K562 (cell line): ENCODE data around the gene HADHB. TPM values are rescaled to one million over a fixed set of nuclear protein-coding genes. Genes with fewer than 3 reads are reported as not detected.

ENCODE experiments used
- CHD4 ChIP-seq: fragments of 200-600 bp; sonication (generic); IDR thresholded peaks from 3 replicates; pipeline ENCODE4 v1.6.1; 2012; ENCODE audit warnings: low read depth, mild to moderate bottlenecking, mixed read lengths, low read length, inconsistent platforms; ENCODE audit not compliant: insufficient read depth, insufficient replicate concordance, poor library complexity, severe bottlenecking
- DPF2 ChIP-seq: fragments of 450-650 bp; IDR thresholded peaks from 2 replicates; pipeline ENCODE4 v1.6.1; 2016
- ESRRB ChIP-seq: fragments of 250-450 bp; sonication (Bioruptor Pico); IDR thresholded peaks from 2 replicates; pipeline ENCODE4 v1.5.0; 2020; ENCODE audit warnings: mild to moderate bottlenecking, moderate library complexity, borderline replicate concordance
- HNRNPH1 ChIP-seq: fragments of 200-400 bp; formaldehyde crosslinking; optimal IDR thresholded peaks from 2 replicates; pipeline ENCODE3; 2017; ENCODE audit warnings: low read depth, mild to moderate bottlenecking, low read length, moderate library complexity
- MTA2 ChIP-seq: fragments of 450-650 bp; IDR thresholded peaks from 2 replicates; pipeline ENCODE4 v1.6.1; 2016; ENCODE audit warnings: low read depth
- NFIX ChIP-seq: fragments of 250-450 bp; sonication (Bioruptor Pico); IDR thresholded peaks from 2 replicates; pipeline ENCODE4 v1.4.0; 2020; ENCODE audit warnings: low read depth, mild to moderate bottlenecking, moderate library complexity
- NR4A1 ChIP-seq, 2 experiments: fragments of 250-450 bp in 1 of 2; fragments of 450-650 bp in 1 of 2; sonication (Bioruptor Pico) in 1 of 2; IDR thresholded peaks; 2 replicates each; pipeline versions ENCODE4 v1.4.0 to v1.6.1; 2016 to 2020; ENCODE audit warnings: mild to moderate bottlenecking in 2 of 2, missing compliant biosample characterization in 1 of 2, missing genetic modification characterization in 1 of 2, moderate library complexity in 1 of 2
- OTX1 ChIP-seq: fragments of 450-650 bp; formaldehyde crosslinking; IDR thresholded peaks from 2 replicates; pipeline ENCODE4 v1.4.0; 2022; ENCODE audit warnings: mild to moderate bottlenecking
- RBM25 ChIP-seq: fragments of 200-400 bp; formaldehyde crosslinking; IDR thresholded peaks from 2 replicates; pipeline ENCODE4 v1.6.1; 2018; ENCODE audit warnings: low read length, low read depth, moderate library complexity; ENCODE audit not compliant: severe bottlenecking
- THRAP3 ChIP-seq: fragments of 450-650 bp; IDR thresholded peaks from 2 replicates; pipeline ENCODE4 v1.6.1; 2016; ENCODE audit warnings: mild to moderate bottlenecking, inconsistent platforms, borderline replicate concordance
- TOE1 ChIP-seq, 2 experiments: fragments of 450-650 bp in 1 of 2; sonication (generic) in 1 of 2; formaldehyde crosslinking in 1 of 2; IDR thresholded peaks; 2 replicates each; pipeline versions ENCODE4 v1.7.1 to v1.8.0; 2016 to 2022; ENCODE audit warnings: borderline replicate concordance in 2 of 2, mild to moderate bottlenecking in 2 of 2, antibody characterized with exemption in 1 of 2, inconsistent platforms in 1 of 2, low read depth in 1 of 2, missing genetic modification reagents in 1 of 2, moderate library complexity in 1 of 2
- ZNF551 ChIP-seq: fragments of 250-450 bp; sonication (Bioruptor Pico); IDR thresholded peaks from 2 replicates; pipeline ENCODE4 v1.5.0; 2021; ENCODE audit warnings: mild to moderate bottlenecking, moderate library complexity
- ZNF586 ChIP-seq: fragments of 450-650 bp; formaldehyde crosslinking; conservative IDR thresholded peaks from 2 replicates; pipeline ENCODE4 v1.4.0; 2020; ENCODE audit warnings: mild to moderate bottlenecking, moderate library complexity
- ZNF668 ChIP-seq: fragments of 250-450 bp; sonication (Bioruptor Pico); IDR thresholded peaks from 2 replicates; pipeline ENCODE4 v1.8.0; 2022; ENCODE audit warnings: mild to moderate bottlenecking, inconsistent platforms
- polyA plus RNA-seq, 8 experiments: library from polyadenylated mRNA; depleted of rRNA in 4 of 8; stranded (reverse) in 5 of 8; unstranded in 3 of 8; fragments of >200 nt; fragmentation: Nextera tagmentation in 2 of 8; fragmentation: Illumina TruSeq in 1 of 8; extraction: Ambion mirVana in 2 of 8; extraction: Trizol in 1 of 8; gene quantifications; 2 replicates each; pipeline versions ENCODE4 v1.2.1 to v1.2.3, GENCODE V29; 2011 to 2014; ENCODE audit warnings: inconsistent platforms in 1 of 8, missing spikeins in 1 of 8
- total RNA-seq, 7 experiments: library from RNA; depleted of rRNA in 6 of 7; stranded (reverse); fragments of >200 nt in 6 of 7; fragmentation: Illumina TruSeq in 2 of 7; extraction: Trizol in 2 of 7; gene quantifications; 2 replicates each; pipeline versions ENCODE4 v1.2.1 to v1.2.3, GENCODE V29; 2011 to 2021; ENCODE audit warnings: low replicate concordance in 1 of 7
- TF ChIP-seq, protein P1 (sequence below): fragments of 250-450 bp; sonication (Bioruptor Pico); IDR thresholded peaks from 2 replicates; pipeline ENCODE4 v1.4.0; 2020; ENCODE audit warnings: mild to moderate bottlenecking, moderate library complexity
- TF ChIP-seq, protein P2 (sequence below): fragments of 450-650 bp; IDR thresholded peaks from 2 replicates; pipeline ENCODE4 v1.6.1; 2016; ENCODE audit warnings: antibody characterized with exemption
- TF ChIP-seq, protein P3 (sequence below): fragments of 250-450 bp; sonication (Bioruptor Pico); IDR thresholded peaks from 2 replicates; pipeline ENCODE4 v1.5.0; 2021
- TF ChIP-seq, protein P4 (sequence below): fragments of 450-650 bp; IDR thresholded peaks from 2 replicates; pipeline ENCODE4 v1.6.1; 2017; ENCODE audit warnings: mild to moderate bottlenecking, moderate library complexity

The HADHB gene
- total and polyA plus RNA-seq, 9 of the 15 experiments (the other 6 are each of a cell fraction or from before 2014, with no cell fraction given) = 67.3 to 199 (median 100) TPM

DNA sequence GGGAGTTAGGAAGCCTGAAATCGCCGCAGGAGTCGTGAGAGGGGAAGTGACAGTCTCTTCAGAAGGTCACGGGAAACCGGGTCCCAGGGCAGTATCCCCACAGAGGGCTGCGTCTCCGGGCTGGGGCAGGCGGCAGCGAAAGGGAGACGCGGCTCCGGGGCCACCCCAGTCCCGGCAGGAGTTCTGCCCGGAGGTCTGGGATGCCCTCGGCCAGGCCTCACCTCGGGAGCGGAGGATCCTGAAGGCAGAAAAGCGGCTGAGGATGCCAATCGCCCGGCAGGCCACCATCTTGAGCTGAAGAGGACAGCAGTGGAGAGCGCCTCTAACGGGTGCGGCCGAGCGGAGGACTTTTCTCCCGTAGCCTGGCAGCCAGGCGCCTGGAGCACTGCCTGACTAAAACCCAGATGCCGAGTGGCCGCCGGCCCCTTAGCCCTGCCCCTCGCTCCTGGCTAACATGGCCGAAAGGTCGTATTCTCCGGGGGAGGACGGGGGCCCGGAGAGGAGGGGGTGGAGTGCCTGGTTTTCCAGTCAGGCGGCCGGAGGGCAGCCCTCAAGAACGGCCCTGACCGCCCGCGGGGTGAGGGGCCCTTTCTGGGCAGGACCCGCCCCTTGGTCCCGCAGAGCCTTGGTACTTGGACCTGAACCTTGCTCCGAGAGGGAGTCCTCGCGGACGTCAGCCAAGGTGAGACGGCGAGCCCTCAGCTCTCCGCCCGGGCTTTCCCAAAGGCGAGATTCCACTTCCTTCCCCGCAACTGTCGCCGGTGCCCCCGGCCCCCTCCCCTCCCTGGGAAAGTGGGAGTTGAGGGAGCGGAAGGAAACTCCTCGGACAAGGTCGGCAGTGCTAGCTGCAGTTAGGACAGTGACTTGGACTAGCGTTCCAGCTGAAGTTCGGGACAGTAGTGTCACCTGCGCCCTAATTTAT is at the start of gene HADHB, which contains the start of gene HADHA (continued):
- TF ChIP-seq, protein P1, sequence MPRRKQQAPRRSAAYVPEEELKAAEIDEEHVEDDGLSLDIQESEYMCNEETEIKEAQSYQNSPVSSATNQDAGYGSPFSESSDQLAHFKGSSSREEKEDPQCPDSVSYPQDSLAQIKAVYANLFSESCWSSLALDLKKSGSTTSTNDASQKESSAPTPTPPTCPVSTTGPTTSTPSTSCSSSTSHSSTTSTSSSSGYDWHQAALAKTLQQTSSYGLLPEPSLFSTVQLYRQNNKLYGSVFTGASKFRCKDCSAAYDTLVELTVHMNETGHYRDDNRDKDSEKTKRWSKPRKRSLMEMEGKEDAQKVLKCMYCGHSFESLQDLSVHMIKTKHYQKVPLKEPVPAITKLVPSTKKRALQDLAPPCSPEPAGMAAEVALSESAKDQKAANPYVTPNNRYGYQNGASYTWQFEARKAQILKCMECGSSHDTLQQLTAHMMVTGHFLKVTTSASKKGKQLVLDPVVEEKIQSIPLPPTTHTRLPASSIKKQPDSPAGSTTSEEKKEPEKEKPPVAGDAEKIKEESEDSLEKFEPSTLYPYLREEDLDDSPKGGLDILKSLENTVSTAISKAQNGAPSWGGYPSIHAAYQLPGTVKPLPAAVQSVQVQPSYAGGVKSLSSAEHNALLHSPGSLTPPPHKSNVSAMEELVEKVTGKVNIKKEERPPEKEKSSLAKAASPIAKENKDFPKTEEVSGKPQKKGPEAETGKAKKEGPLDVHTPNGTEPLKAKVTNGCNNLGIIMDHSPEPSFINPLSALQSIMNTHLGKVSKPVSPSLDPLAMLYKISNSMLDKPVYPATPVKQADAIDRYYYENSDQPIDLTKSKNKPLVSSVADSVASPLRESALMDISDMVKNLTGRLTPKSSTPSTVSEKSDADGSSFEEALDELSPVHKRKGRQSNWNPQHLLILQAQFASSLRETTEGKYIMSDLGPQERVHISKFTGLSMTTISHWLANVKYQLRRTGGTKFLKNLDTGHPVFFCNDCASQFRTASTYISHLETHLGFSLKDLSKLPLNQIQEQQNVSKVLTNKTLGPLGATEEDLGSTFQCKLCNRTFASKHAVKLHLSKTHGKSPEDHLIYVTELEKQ (CRISPR knock-in tag) = no peak
- TF ChIP-seq NR4A1 (CRISPR knock-in tag; IDR thresholded peaks at IDR 0.05) (no peak; the same call in 1 of the 2 replicates), NR4A1 (tag; IDR thresholded peaks at IDR 0.05) (0 out of 2 replicates have a peak, but pooled peaks have one; percentile 32), NFIX (CRISPR knock-in tag) (no peak), RBM25 (no peak), MTA2 (no peak), ZNF551 (no peak), HNRNPH1 (no peak), ZNF668 (CRISPR knock-in tag) (no peak), ESRRB (CRISPR knock-in tag) (no peak), DPF2 (0 out of 2 replicates have a peak, but pooled peaks have one; percentile 30), CHD4 (no peak), OTX1 (CRISPR knock-in tag) (no peak), THRAP3 (no peak), TOE1 (IDR thresholded peaks at IDR 0.05; ENCODE audit: borderline replicate concordance) (peak; percentile 96), TOE1 (CRISPR knock-in tag; IDR thresholded peaks at IDR 0.05; ENCODE audit: borderline replicate concordance, low read depth) (0 out of 2 replicates have a peak, but pooled peaks have one; percentile 35), ZNF586 (no peak)
- TF ChIP-seq, protein P2, sequence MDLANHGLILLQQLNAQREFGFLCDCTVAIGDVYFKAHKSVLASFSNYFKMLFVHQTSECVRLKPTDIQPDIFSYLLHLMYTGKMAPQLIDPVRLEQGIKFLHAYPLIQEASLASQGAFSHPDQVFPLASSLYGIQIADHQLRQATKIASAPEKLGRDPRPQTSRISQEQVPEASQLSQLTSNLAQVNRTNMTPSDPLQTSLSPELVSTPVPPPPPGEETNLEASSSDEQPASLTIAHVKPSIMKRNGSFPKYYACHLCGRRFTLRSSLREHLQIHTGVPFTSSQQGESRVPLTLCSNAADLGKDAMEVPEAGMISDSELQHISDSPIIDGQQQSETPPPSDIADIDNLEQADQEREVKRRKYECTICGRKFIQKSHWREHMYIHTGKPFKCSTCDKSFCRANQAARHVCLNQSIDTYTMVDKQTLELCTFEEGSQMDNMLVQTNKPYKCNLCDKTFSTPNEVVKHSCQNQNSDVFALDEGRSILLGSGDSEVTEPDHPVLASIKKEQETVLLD = no peak
- TF ChIP-seq, protein P3, sequence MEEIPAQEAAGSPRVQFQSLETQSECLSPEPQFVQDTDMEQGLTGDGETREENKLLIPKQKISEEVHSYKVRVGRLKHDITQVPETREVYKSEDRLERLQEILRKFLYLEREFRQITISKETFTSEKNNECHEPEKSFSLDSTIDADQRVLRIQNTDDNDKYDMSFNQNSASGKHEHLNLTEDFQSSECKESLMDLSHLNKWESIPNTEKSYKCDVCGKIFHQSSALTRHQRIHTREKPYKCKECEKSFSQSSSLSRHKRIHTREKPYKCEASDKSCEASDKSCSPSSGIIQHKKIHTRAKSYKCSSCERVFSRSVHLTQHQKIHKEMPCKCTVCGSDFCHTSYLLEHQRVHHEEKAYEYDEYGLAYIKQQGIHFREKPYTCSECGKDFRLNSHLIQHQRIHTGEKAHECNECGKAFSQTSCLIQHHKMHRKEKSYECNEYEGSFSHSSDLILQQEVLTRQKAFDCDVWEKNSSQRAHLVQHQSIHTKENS (CRISPR knock-in tag) = no peak
- TF ChIP-seq, protein P4, sequence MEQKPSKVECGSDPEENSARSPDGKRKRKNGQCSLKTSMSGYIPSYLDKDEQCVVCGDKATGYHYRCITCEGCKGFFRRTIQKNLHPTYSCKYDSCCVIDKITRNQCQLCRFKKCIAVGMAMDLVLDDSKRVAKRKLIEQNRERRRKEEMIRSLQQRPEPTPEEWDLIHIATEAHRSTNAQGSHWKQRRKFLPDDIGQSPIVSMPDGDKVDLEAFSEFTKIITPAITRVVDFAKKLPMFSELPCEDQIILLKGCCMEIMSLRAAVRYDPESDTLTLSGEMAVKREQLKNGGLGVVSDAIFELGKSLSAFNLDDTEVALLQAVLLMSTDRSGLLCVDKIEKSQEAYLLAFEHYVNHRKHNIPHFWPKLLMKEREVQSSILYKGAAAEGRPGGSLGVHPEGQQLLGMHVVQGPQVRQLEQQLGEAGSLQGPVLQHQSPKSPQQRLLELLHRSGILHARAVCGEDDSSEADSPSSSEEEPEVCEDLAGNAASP = no peak
